RKO (cell line): ENCODE measurements around the gene MST1.

ENCODE experiments used
- DNase-seq: peaks from one replicate; pipeline ENCODE4 v3.0.0-alpha.2; 2016; ENCODE audit warnings: low spot score

The MST1 gene

DNA sequence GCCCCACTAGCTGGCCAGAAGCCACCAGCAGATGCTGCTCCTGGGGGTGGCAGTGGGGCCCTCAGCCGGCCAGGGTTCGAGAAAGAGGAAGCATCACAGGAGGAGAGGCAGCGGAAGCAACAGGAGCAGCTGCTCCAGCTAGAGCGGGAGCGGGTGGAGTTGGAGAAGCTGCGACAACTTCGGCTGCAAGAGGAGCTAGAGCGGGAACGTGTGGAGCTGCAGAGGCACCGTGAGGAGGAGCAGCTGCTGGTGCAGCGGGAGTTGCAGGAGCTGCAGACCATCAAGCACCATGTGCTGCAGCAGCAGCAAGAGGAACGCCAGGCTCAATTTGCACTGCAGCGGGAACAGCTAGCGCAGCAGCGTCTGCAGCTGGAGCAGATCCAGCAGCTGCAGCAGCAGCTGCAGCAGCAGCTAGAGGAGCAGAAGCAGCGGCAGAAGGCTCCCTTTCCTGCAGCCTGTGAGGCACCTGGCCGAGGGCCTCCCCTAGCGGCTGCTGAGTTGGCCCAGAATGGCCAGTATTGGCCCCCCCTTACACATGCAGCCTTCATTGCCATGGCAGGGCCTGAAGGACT, 32.6 kb downstream of the MST1 start:
- DNase-seq: no peak

DNA sequence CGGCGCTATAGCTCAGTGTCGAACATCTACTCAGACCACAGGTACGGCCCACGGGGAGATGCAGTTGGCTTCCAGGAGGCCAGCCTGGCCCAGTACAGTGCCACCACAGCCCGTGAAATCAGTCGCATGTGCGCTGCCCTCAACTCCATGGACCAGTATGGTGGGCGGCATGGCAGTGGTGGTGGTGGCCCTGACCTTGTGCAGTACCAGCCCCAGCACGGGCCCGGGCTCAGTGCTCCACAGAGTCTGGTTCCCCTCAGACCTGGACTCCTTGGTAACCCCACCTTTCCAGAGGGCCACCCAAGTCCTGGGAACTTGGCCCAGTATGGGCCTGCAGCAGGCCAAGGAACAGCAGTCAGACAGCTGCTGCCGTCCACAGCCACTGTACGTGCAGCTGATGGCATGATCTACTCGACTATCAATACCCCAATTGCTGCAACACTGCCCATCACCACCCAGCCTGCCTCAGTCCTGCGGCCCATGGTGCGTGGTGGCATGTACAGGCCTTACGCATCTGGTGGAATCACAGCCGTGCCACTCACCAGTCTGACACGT, 33.5 kb downstream of the MST1 start:
- no peak for DNase-seq

GRCh38 chr3:49654955-49655556, 34.2 kb downstream of the MST1 start:
- no peak for DNase-seq

- no peak for DNase-seq
These were observed 35.0 kb downstream of the MST1 start for GRCh38 chr3:49654176-49654825.

- no peak for DNase-seq
These were observed 35.7 kb downstream of the MST1 start for GRCh38 chr3:49653621-49654020.

GRCh38 chr3:49652903-49653415, 36.3 kb downstream of the MST1 start:
- DNase-seq: no peak

DNA sequence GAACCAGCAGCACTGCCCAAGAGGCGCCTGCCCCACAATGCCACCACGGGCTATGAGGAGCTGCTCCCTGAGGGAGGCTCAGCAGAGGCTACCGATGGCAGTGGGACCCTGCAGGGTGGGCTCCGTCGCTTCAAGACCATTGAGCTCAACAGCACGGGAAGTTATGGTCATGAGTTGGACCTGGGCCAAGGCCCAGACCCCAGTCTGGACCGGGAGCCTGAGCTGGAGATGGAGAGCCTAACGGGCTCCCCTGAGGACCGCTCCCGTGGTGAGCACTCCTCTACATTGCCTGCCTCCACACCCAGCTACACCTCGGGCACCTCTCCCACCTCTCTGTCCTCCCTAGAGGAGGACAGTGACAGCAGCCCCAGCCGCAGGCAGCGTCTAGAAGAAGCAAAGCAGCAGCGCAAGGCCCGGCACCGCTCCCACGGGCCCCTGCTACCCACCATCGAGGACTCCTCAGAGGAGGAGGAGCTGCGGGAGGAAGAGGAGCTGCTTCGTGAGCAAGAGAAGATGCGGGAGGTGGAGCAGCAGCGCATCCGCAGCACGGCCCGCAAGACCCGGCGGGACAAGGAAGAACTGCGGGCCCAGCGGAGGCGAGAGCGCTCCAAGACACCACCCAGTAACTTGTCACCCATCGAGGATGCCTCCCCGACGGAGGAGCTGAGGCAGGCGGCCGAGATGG, 36.9 kb downstream of the MST1 start:
- no peak for DNase-seq

DNA sequence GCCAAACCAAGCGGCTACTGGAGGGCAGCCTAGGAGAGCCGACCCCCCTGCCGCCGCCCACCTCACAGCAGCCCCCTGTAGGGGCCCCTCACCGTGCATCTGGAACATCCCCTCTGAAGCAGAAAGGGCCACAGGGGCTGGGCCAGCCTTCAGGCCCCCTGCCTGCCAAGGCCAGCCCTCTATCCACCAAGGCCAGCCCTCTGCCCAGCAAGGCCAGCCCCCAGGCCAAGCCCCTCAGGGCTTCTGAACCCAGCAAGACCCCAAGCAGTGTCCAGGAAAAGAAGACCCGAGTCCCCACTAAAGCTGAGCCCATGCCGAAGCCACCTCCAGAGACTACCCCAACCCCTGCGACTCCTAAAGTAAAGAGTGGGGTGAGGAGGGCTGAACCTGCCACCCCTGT, 38.6 kb downstream of the MST1 start:
- DNase-seq: no peak

- no peak for DNase-seq
These were observed 39.1 kb downstream of the MST1 start for GRCh38 chr3:49650177-49650576.

DNA sequence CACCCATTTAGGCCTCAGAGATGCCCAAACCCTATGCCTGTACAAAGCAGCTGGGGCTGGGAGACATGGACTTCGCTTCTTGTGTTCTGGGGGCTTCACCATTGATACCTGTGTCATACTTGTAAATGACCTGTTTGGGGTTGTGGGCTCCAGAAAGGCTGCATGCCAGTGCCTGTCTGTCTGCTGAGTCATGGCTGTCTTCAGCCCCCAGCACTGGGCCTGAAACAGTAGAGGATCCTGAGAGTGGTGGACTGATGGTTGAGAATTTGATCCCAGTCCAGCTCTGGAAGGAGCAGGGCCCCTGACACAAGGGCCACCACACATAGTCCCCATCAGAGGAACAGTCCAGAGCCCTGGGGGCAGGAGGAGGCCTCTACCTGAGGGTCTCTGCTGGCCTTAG, 39.7 kb downstream of the MST1 start:
- DNase-seq: no peak

- DNase-seq: no peak
These were observed 40.8 kb downstream of the MST1 start for GRCh38 chr3:49648354-49649019.

- DNase-seq: no peak
These were observed 41.5 kb downstream of the MST1 start for GRCh38 chr3:49647741-49648140.

DNA sequence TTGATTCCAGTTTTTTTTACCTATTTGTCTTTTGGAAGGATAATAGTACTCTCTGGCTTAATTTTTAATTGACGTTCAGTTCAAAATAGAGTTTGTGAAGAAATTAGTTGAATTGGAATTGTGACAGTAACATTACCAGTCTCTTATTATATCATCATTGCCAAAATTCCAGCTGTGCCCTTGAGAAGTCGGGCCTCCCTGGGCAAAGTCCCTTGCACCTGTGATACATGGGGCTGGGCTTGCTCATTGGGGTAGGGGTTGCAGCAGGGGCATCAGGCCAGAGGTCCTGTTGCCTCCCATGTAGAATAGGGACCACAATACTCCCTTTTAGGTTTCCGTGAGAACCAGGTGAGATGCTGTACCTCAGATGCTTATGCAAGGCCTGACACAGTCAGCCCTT, 43.0 kb downstream of the MST1 start:
- no peak for DNase-seq

DNA sequence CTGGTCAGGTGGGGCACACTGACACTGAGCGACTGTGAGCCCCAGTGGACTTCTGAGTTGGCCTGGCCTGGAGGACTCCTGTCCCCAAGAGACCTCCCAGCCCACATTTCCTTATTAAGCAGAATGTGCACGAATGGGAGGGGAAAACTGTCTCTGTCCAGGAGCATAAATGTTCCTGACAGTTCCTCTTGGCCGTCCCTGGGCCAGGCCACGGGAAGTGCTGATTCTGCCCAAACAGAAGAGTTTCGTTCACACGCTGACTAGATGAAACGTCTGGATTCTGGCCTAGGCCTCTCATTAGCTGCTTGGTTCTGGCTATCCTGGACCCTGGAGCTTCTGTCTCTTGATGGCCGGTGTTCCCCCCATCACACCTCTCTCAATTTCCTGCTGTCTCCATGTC, 44.6 kb downstream of the MST1 start:
- no peak for DNase-seq

GRCh38 chr3:49642708-49643145, 46.5 kb downstream of the MST1 start:
- no peak for DNase-seq

DNA sequence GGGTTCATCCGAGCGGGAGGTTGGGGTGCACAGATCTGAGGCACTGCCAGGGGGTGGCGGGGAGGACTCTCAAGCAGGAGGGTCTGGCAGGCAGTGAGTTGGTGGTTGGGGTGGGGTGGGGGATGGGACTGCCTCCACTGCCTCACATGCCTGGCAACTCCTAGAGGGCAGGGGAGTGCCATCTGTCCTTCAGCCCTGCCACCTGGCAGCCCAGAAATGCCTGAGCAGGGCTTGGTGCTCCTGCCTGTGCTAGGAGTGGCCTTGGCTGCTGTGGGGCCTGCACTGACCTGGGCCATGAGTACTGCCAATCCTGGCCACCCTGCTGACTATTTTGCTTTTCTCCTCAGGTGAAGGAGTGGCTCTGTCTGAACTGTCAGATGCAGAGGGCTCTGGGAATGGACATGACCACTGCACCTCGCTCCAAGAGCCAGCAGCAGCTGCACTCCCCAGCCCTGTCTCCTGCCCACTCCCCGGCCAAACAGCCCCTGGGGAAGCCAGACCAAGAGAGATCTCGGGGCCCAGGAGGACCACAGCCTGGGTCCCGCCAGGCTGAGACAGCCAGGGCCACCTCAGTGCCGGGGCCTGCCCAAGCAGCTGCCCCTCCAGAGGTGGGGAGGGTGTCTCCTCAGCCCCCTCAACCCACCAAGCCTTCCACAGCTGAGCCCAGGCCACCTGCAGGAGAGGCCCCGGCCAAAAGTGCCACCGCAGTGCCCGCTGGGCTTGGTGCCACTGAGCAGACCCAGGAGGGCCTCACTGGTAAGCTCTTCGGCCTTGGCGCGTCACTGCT, 47.2 kb downstream of the MST1 start:
- DNase-seq: no peak

GRCh38 chr3:49641292-49641691, 48.0 kb downstream of the MST1 start:
- DNase-seq: no peak

GRCh38 chr3:49639551-49639950, 49.7 kb downstream of the MST1 start:
- no peak for DNase-seq

DNA sequence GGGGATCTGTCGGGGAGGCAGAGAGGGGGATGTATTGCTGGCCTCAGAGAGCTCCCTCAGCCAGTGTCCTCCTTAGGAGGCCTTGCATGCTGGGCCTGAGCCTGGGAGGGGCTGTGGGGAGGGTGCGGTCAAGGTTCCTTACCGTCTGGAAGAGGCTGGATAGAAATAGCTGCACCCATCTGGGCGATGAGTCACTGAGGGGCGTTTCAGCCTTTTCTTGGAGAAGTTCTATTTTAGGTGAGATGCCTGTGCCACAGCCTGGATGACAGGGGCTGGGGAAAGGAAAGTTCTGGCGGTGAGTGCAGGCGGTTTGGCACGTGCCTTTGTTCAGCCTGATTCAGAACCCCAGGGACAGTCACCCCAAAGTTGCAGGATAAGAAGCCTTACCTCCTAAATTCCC, 50.8 kb downstream of the MST1 start:
- no peak for DNase-seq

DNA sequence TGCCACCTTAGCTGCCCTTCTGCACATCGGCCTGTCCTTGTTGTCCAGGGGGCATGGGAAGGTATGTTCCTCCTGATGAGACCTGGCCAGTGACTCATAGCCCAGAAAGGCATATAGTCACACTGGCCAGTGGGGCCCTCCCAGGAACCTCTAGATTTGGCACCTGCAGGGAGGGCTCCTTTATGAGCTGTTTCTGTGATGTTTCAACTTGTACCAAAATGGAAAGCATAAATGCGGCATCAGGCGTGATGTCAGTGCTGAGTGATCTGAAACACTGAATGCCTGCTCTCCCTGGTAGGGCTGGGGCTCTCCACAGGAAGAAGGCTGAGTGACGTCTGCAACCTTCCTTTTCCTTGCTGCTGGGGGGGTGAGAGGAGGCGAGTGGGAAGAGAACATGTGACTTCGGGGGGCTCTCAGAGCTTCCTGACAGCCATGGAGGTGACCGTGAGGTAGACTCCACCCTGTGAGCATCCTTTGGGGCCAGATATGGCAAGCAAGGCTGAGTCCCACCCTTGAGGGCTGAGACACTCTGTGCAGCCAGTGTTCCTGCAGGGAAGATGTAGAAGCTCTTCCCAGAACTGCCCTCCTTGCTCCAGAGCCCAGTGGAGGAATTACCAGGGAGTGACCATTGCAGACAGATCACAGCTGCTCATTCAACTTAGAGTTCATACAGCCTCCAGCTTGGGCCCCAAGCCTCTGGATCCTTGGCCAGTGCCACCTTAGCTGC, 52.2 kb downstream of the MST1 start:
- DNase-seq: no peak

GRCh38 chr3:49634736-49635135, 54.5 kb downstream of the MST1 start:
- DNase-seq: no peak
